Hematopoietic multipotent progenitor cell treated with erythropoietin and hydrocortisone succinate and interleukin-3 and kit ligand, for 17 days (in vitro differentiated cells): ENCODE measurements around the gene RAB14.

Source experiments
- DNase-seq: peaks from one replicate; pipeline ENCODE4 v3.0.0-alpha.2; 2015; ENCODE audit warnings: low spot score

RAB14 gene

GRCh38 chr9:121219530-121219929 lies 17.9 kb upstream of the RAB14 start:
- DNase-seq = no peak

GRCh38 chr9:121218357-121219027 lies 16.8 kb upstream of the RAB14 start:
- DNase-seq = no peak

DNA sequence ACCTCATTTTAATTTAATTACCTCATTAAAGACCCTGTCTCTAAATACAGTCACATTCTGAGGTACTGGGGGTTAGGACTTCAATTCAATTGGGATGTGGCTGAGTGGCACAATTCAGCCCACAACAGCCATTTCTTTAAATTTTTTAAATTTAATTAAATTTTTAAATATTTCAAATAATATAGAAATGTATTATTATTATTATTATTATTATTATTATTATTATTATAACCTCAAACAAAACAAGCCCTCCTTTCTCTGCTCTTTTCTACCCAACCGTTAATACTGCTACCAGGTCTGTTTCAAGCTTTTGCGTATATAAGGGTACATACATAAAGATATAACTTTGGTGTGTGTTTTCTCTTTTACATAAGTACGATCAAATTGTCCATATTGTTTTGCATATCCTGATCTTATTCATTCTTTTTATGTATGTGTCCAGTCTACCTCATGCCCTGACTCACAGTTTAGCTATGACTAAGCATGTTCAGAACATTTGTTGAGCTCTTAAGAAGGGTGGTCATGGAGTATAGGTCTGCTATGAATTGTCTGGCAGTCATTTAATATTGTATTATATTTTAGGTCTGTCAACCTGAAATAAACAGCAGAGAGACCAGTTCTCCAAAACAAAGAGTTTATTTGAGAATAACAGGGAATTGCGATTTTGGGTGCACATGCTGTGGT lies 16.1 kb upstream of the RAB14 start:
- DNase-seq = no peak

- no peak for DNase-seq
Observed at GRCh38 chr9:121216271-121216805, 14.7 kb upstream of the RAB14 start.

DNA sequence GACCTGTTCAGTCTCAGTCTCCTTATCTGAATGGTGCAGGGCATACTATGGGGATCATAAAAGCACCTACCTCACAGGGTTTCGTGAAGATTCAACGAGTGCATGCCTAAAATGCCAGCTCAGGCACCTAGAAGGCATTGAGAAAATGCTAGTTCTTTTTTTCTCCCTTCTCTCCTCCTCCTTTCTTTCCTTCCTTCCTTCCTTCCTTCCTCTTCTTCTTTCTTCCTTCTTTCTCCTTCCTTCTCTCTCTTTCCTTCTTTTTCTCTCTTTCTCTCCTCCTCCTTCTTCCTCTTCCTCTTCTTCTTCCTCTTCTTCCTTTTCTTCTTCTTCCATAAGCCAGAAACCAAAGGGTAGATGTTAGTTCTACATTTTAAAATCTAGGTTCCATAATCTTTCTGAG lies 12.3 kb upstream of the RAB14 start:
- DNase-seq = no peak

- DNase-seq = peak; percentile 85
Observed at GRCh38 chr9:121213136-121213806, 11.6 kb upstream of the RAB14 start.

- no peak for DNase-seq
Observed at GRCh38 chr9:121210536-121210935, 8.9 kb upstream of the RAB14 start.

- no peak for DNase-seq
Observed at GRCh38 chr9:121207371-121207940, 5.8 kb upstream of the RAB14 start.

- no peak for DNase-seq
Observed at GRCh38 chr9:121206516-121207370, 5.1 kb upstream of the RAB14 start.

GRCh38 chr9:121204611-121205010 lies 2.9 kb upstream of the RAB14 start:
- DNase-seq = no peak

DNA sequence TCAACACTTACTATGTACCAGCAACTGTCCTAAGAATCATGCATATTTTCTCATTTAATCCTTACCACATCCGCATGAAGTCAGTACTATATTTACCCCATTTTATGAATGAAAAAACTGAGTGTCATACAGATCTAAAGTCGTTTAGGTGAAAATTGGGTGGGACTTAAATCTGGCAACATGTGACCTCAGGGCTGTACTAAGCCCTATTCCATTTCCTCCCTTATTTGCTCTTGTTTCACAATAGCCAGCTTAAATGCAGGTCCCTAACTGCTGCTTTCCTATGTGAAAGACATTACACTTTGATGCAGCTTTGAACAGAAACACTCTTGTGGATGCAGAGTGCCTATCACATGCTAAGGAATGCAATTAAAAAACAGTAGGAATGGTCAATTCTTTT lies 2.5 kb upstream of the RAB14 start:
- DNase-seq = no peak

GRCh38 chr9:121201045-121201737 lies 478 bp downstream of the RAB14 start:
- DNase-seq = peak; percentile 76

- DNase-seq = peak; percentile 35
Observed at GRCh38 chr9:121200356-121200755, 1.3 kb downstream of the RAB14 start.

- DNase-seq = peak; percentile 41
Observed at GRCh38 chr9:121199921-121200320, 1.7 kb downstream of the RAB14 start.

GRCh38 chr9:121198512-121199042 lies 3.1 kb downstream of the RAB14 start:
- no peak for DNase-seq

GRCh38 chr9:121197132-121197531 lies 4.5 kb downstream of the RAB14 start:
- DNase-seq = no peak

DNA sequence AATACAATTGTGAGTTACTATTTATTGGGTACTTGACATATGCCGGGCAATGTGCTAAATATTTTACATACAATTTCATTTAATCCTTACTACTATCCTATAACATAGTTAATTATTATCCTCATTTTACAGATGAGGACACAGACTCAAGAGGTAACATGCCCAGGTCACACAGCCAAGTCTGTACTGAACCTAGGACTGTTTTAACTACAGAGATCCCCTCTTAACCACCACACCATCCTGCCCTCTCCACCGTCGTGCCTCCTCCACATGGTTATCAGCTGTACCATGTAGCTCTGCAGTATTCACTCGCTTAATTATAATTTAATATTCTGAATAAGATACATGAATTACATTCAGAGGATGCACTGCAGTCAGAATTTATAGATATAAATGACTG lies 5.3 kb downstream of the RAB14 start:
- no peak for DNase-seq

- peak; percentile 32 for DNase-seq
Observed at GRCh38 chr9:121194730-121195129, 6.9 kb downstream of the RAB14 start.

DNA sequence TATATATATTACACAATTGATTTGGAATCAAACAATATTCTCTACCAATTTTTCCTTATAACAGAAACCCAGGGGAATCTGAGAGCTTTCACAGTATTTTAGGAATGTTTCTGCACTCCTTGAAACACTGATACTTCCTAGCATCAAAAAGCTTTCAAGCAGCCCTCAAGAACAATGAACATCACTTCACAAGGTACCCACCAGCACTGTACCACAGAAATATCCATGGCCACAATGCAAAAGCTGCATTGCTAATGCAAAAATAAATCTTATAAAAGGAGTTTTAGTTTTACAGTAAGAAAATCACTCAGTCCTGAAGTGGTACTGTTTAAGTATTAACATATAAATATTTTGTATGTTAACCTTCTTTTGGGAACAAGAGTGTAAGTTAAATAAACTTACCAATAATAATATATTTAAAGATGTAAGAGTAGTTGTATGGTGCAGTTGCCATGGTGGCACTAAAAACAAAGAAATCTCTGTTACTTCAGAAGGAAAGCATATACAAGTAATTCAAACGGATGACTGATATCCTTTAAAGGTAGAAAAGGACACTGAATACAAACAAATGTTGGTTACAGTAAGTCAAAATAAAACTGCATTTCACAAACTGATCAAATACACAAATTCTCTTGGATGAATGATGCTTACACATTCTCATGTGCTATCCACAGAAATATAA lies 8.6 kb downstream of the RAB14 start:
- no peak for DNase-seq

- no peak for DNase-seq
Observed at GRCh38 chr9:121192518-121192917, 9.2 kb downstream of the RAB14 start.
